ENCODE measurements around the gene RHBDD2. TPM values are rescaled to one million over a fixed set of nuclear protein-coding genes. Genes with fewer than 3 reads are reported as not detected.

RHBDD2 gene
- total RNA-seq, 1 donor from 2014 or later = 32.8 TPM

DNA sequence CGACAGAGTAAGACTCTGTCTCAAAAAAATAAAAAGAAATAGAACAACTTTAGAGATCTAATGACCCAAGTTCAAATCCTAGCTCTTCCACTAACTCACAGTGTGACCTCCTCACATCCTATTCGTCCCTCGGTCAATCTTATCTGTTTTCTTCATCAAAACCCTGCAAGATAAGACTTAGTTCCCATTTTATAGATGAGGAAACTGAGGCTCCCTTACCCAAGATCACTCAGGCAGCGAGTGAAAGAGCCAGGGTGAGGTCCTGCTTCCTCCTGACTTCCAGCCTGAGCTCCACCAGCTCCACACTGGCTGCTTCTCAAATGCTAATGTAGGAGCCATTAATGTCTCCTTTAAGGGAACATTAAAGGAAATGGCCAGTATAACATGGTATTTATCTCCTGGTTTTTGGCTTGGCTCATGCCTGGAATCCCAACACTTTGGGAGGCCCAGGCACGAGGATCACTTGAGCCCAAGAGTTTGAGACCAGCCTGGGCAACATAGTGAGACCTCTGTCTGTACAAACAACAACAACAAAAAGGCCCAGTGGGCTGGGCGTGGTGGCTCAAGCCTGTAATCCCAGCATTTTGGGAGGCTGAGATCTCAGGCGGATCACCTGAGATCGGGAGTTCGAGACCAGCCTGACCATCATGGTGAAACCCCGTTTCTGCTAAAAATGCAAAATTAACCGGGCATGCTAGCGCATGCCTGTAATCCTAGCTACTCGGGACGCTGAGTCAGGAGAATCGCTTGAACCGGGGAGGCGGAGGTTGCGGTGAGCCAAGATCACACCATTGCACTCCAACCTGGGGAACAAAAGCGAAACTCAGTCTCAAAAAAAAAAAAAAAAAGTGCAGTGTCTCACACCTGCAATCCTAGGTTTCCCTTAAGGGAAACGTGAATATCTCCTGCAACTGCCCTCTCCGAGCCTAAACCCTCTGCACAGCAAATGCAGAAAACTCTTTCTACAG, 3.4 kb upstream of the RHBDD2 start:
- DNase-seq (no peak), ATAC-seq (ENCODE audit: low read depth) (no peak)
- Mint-ChIP-seq H3K9me3 (no peaks in the 10 kb centered on the region), H3K4me1 (peaks cover 21% of the 10 kb centered on the region), H3K36me3 (ENCODE audit: low read depth) (peaks cover 8% of the 10 kb centered on the region), H3K27me3 (no peaks in the 10 kb centered on the region), H3K27ac (no peak overlapping the region), H3K4me3 (no peak overlapping the region)
- intact Hi-C loops (cut with micrococcal nuclease) = loop anchor here (5.0 kb wide), 1 partner anchor 257 kb away; no protein-coding TSS in a partner anchor
- POLR2A ChIA-PET = interaction anchor here (0.6 to 0.7 kb wide), 2 partner anchors 363 to 1247 kb away, joined by 3 read pairs; no protein-coding TSS in a partner anchor
- CTCF ChIA-PET = no interaction called here
- TF ChIP-seq CTCF (IDR thresholded peaks at IDR 0.05) = no peak

DNA sequence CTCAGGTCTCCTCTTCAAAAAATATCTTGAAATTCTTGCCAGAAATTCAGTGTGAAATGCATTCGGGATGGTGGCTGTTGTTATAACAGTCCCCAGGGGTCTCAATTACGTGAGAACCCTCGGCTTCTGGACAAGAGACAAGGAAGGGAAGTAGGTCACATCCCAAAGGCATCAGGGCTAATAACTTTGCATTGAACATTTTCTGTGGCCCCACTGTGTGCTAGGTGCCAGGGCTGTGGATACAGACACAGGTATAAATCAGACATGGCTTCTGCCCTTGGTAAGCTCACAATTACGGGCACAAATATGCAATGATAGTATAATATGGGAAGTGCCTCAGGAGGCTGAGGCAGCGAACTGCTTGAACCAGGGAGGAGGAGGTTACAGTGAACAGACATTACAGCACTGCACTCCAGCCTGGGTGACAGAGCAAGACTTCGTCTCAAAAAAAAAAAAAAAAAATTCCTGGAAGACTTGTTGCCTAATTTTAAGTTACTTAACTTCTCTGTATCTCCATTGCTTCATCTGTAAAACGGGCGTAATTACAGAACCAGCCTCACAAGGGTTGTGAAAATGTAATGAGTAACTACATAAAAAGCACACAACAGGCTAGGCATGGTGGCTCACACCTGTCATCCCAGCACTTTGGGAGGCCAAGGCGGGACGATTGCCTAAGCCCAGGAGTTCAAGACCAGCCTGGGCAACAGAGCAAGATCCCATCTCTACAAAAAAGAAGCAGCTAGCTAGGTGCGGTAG, 2.5 kb upstream of the RHBDD2 start:
- TF ChIP-seq CTCF (IDR thresholded peaks at IDR 0.05) = no peak
- intact Hi-C loops (cut with micrococcal nuclease) = loop anchor here (5.0 kb wide), 1 partner anchor 256 kb away; no protein-coding TSS in a partner anchor
- POLR2A ChIA-PET = interaction anchor here (0.7 to 4.0 kb wide), 2 partner anchors 39 to 1246 kb away, joined by 3 to 38 read pairs; partner anchors contain the start of gene POR
- H3K27me3 Mint-ChIP-seq = no peaks in the 10 kb centered on the region
- no peak for ATAC-seq (ENCODE audit: low read depth)
- CTCF ChIA-PET = no interaction called here
- H3K9me3 Mint-ChIP-seq = no peaks in the 10 kb centered on the region
- no peak overlapping the region for H3K27ac Mint-ChIP-seq
- DNase-seq = no peak
- H3K36me3 Mint-ChIP-seq (ENCODE audit: low read depth) = peaks cover 10% of the 10 kb centered on the region
- H3K4me1 Mint-ChIP-seq = peaks cover 24% of the 10 kb centered on the region
- no peak overlapping the region for H3K4me3 Mint-ChIP-seq

GRCh38 chr7:75878312-75878768, 494 bp upstream of the RHBDD2 start:
- DNase-seq = no peak
- peak; percentile 38 for ATAC-seq (ENCODE audit: low read depth)
- Mint-ChIP-seq H3K4me1 (peaks cover 24% of the 10 kb centered on the region), H3K36me3 (ENCODE audit: low read depth) (peaks cover 27% of the 10 kb centered on the region), H3K27ac (peak overlapping the region; percentile 94), H3K9me3 (no peaks in the 10 kb centered on the region), H3K4me3 (peak overlapping the region; percentile 97), H3K27me3 (no peaks in the 10 kb centered on the region)
- no peak for TF ChIP-seq CTCF (IDR thresholded peaks at IDR 0.05)
- POLR2A ChIA-PET = interaction anchor here (0.7 to 4.0 kb wide), 5 partner anchors 37 to 169 kb away, joined by 3 to 38 read pairs (median 8); partner anchors contain the start of genes MDH2, POR, STYXL1 and TMEM120A
- intact Hi-C loops (cut with micrococcal nuclease) = loop anchor here (1.0 to 5.0 kb wide), 5 partner anchors 116 to 481 kb away; partner anchors contain the start of genes MDH2 and TMEM120A
- CTCF ChIA-PET = interaction anchor here (1.0 kb wide), 1 partner anchor 142 kb away, joined by 4 read pairs; no protein-coding TSS in a partner anchor

DNA sequence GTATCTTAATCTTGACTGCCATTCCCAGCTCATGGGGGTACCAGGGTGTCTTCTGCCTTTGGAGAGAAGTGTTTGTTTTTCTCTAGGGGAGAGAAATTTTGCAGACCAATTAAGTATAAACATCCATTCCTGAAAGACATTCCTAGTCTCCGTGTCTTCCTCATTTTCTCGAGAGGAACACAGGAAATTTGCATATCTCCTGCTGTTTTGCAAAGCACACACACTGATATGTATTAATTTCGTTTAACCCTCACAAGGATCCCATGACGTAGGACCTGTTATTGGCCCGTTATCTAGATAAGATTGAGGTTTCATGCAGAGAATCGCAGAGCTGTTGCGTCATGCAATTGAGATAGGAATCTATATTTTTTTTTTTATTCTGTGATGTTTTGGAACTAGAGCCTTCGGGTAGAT, 944 bp downstream of the RHBDD2 start:
- POLR2A ChIA-PET = interaction anchor here (4.0 kb wide), 1 partner anchor 36 kb away, joined by 38 read pairs; the partner anchor contains the start of gene POR
- peaks cover 26% of the 10 kb centered on the region for H3K4me1 Mint-ChIP-seq
- DNase-seq = no peak
- H3K27me3 Mint-ChIP-seq = no peaks in the 10 kb centered on the region
- H3K4me3 Mint-ChIP-seq = peak overlapping the region; percentile 97
- no peak for ATAC-seq (ENCODE audit: low read depth)
- no peak for TF ChIP-seq CTCF (IDR thresholded peaks at IDR 0.05)
- CTCF ChIA-PET = no interaction called here
- intact Hi-C loops (cut with micrococcal nuclease) = loop anchor here (1.0 to 5.0 kb wide), 3 partner anchors 36 to 253 kb away; partner anchors contain the start of genes POR and TMEM120A
- H3K9me3 Mint-ChIP-seq = no peaks in the 10 kb centered on the region
- peak overlapping the region; percentile 79 for H3K27ac Mint-ChIP-seq
- H3K36me3 Mint-ChIP-seq (ENCODE audit: low read depth) = peaks cover 37% of the 10 kb centered on the region
